ENCODE data around the gene DOCK4. TPM values are rescaled to one million over a fixed set of nuclear protein-coding genes. Genes with fewer than 3 reads are reported as not detected.
A peak's percentile ranks its signal among the peaks of the same experiment; 100 is the strongest.

DOCK4 gene
- total RNA-seq, 4 donors from 2014 or later, result 14.0 to 48.1 (median 30.9) TPM

DNA sequence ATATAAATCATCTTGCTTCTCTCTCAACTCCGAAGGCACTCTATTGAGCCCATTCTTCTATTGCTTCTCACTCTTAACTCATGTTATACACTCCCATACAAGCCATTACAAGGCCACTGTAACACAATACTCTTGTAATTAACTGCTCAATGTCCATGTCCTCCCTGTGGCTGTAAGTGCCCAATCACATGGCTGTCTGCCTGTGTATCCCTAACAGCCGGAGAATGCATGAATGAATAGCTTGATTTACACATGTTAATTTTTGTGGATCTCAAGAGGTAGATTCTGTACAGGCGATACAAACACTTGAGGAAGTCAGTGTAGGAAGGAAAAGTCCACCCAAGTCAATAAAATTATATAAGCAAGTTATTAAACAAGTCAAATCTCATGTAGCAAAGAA is 215.6 kb downstream of the DOCK4 start:
- 84 to 90% methylated on average over 3 of the region's 3 CpGs for WGBS, 2 donors
- no peaks in the 10 kb centered on the region for H3K27me3 ChIP-seq
- no peaks in the 10 kb centered on the region for H3K36me3 ChIP-seq
- no peak overlapping the region for H3K27ac ChIP-seq
- intact Hi-C loops (cut with DNase I), result no loop called here
- H3K4me3 ChIP-seq (replicated peaks in 1 of 3), result no peak overlapping the region
- H3K9me3 ChIP-seq, result no peaks in the 10 kb centered on the region
- H3K4me1 ChIP-seq, result no peaks in the 10 kb centered on the region
- no peak for TF ChIP-seq CTCF (IDR thresholded peaks at IDR 0.05)
- no peak for TF ChIP-seq POLR2A (IDR thresholded peaks at IDR 0.05)
- no peak for DNase-seq

DNA sequence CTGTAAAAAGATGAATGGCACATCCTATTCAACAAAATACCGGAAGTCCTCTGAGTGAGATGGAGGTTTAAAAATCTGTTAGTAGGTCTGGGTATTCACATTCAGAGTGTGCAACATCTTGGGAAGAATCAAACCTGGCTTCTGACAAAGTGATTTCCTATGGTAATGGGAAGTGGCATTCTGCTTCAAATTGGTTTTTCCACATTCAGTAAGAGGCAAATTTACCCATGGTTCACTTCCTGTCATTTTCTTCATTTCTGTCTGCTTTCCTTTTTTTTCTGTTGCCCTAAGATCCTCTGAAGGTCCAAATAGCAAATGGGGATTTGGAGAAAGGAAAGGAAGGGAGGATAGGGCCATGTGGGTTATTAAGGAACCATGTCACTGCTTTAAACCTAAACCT is 218.3 kb downstream of the DOCK4 start:
- intact Hi-C loops (cut with DNase I), result no loop called here
- DNase-seq, result no peak
- no peak overlapping the region for H3K4me3 ChIP-seq (replicated peaks in 1 of 3)
- WGBS, 2 donors, result 65 to 77% methylated on average over 1 of the region's 1 CpG
- no peak for TF ChIP-seq CTCF (IDR thresholded peaks at IDR 0.05)
- no peak for TF ChIP-seq POLR2A (IDR thresholded peaks at IDR 0.05)
- H3K27me3 ChIP-seq, result no peaks in the 10 kb centered on the region
- no peaks in the 10 kb centered on the region for H3K4me1 ChIP-seq
- H3K36me3 ChIP-seq, result no peaks in the 10 kb centered on the region
- H3K9me3 ChIP-seq, result no peaks in the 10 kb centered on the region
- no peak overlapping the region for H3K27ac ChIP-seq

GRCh38 chr7:111987115-111987826 is 218.9 kb downstream of the DOCK4 start:
- H3K27me3 ChIP-seq, result no peaks in the 10 kb centered on the region
- H3K27ac ChIP-seq, result peak overlapping the region in 2 of 3 donors; percentile 0 to 3
- no peaks in the 10 kb centered on the region for H3K9me3 ChIP-seq
- intact Hi-C loops (cut with DNase I), result no loop called here
- no peaks in the 10 kb centered on the region for H3K36me3 ChIP-seq
- TF ChIP-seq CTCF (IDR thresholded peaks at IDR 0.05) (no peak), POLR2A (IDR thresholded peaks at IDR 0.05) (no peak)
- no peak overlapping the region for H3K4me3 ChIP-seq (replicated peaks in 1 of 3)
- no peaks in the 10 kb centered on the region for H3K4me1 ChIP-seq
- 56 to 57% methylated on average over 6 of the region's 6 CpGs for WGBS, 2 donors
- no peak for DNase-seq

GRCh38 chr7:111986601-111987000 is 219.6 kb downstream of the DOCK4 start:
- Histone ChIP-seq H3K27me3 (no peaks in the 10 kb centered on the region), H3K36me3 (no peaks in the 10 kb centered on the region), H3K27ac (no peak overlapping the region), H3K4me1 (no peaks in the 10 kb centered on the region), H3K4me3 (replicated peaks in 1 of 3) (no peak overlapping the region), H3K9me3 (no peaks in the 10 kb centered on the region)
- DNase-seq, result no peak
- WGBS, 2 donors, result 78 to 82% methylated on average over 2 of the region's 2 CpGs
- TF ChIP-seq CTCF (IDR thresholded peaks at IDR 0.05), result no peak
- TF ChIP-seq POLR2A (IDR thresholded peaks at IDR 0.05), result no peak
- intact Hi-C loops (cut with DNase I), result no loop called here

GRCh38 chr7:111985798-111986197 is 220.4 kb downstream of the DOCK4 start:
- no peak for TF ChIP-seq CTCF (IDR thresholded peaks at IDR 0.05)
- WGBS, 2 donors, result 96 to 100% methylated on average over 1 of the region's 1 CpG
- Histone ChIP-seq H3K4me3 (replicated peaks in 1 of 3) (no peak overlapping the region), H3K4me1 (no peaks in the 10 kb centered on the region), H3K36me3 (no peaks in the 10 kb centered on the region), H3K27me3 (no peaks in the 10 kb centered on the region), H3K27ac (no peak overlapping the region), H3K9me3 (no peaks in the 10 kb centered on the region)
- intact Hi-C loops (cut with DNase I), result no loop called here
- DNase-seq, result no peak

All from thyroid gland (tissue), 4 donors.